ACC112 (cell line): ENCODE results near the gene SLC24A3.

Experiments used
- H2AFZ ChIP-seq: fragments of 200-600 bp; sonication (generic); one replicate; pipeline ENCODE4 v1.6.0; 2017; ENCODE audit warnings: antibody characterized with exemption, low read length; ENCODE audit not compliant: unreplicated experiment
- H3K27ac ChIP-seq: fragments of 200-600 bp; sonication (generic); 2 replicates; pipeline ENCODE4 v1.5.1; 2014; ENCODE audit warnings: low read depth, mild to moderate bottlenecking, antibody characterized with exemption, low read length, moderate library complexity
- H3K27me3 ChIP-seq: fragments of 200-600 bp; sonication (generic); 2 replicates; pipeline ENCODE4 v1.6.1; 2014; ENCODE audit warnings: mild to moderate bottlenecking, antibody characterized with exemption, low read length, moderate library complexity, mixed read lengths; ENCODE audit not compliant: insufficient read depth
- H3K36me3 ChIP-seq: fragments of 200-600 bp; sonication (generic); 2 replicates; pipeline ENCODE4 v1.6.1; 2016; ENCODE audit warnings: mild to moderate bottlenecking, antibody characterized with exemption, low read length, moderate library complexity, mixed read lengths; ENCODE audit not compliant: insufficient read depth
- H3K4me1 ChIP-seq: fragments of 200-600 bp; sonication (generic); one replicate; pipeline ENCODE4 v1.6.1; 2016; ENCODE audit warnings: low read length, mixed read lengths; ENCODE audit not compliant: insufficient read depth, unreplicated experiment, control insufficient read depth
- H3K4me3 ChIP-seq: fragments of 200-600 bp; sonication (generic); 2 replicates; pipeline ENCODE4 v1.5.1; 2014; ENCODE audit warnings: mild to moderate bottlenecking, low read depth, low read length
- H3K79me2 ChIP-seq: fragments of 200-600 bp; sonication (generic); one replicate; pipeline ENCODE4 v1.6.0; 2016; ENCODE audit warnings: low read length; ENCODE audit not compliant: control insufficient read depth, unreplicated experiment, insufficient read depth

The SLC24A3 gene

GRCh38 chr20:19658137-19658536 is 445.7 kb downstream of the SLC24A3 start:
- H3K4me1 ChIP-seq: no peaks in the 10 kb centered on the region
- H3K27ac ChIP-seq: no peak overlapping the region
- H3K79me2 ChIP-seq: no peaks in the 10 kb centered on the region
- no peaks in the 10 kb centered on the region for H3K36me3 ChIP-seq
- no peak overlapping the region for H2AFZ ChIP-seq
- H3K27me3 ChIP-seq: peaks cover 72% of the 10 kb centered on the region
- no peak overlapping the region for H3K4me3 ChIP-seq

- H2AFZ ChIP-seq: no peak overlapping the region
- no peaks in the 10 kb centered on the region for H3K79me2 ChIP-seq
- no peaks in the 10 kb centered on the region for H3K4me1 ChIP-seq
- H3K36me3 ChIP-seq: no peaks in the 10 kb centered on the region
- peaks cover 83% of the 10 kb centered on the region for H3K27me3 ChIP-seq
- no peak overlapping the region for H3K4me3 ChIP-seq
- no peak overlapping the region for H3K27ac ChIP-seq
Measured at GRCh38 chr20:19659448-19659847, 447.0 kb downstream of the SLC24A3 start.

- no peaks in the 10 kb centered on the region for H3K79me2 ChIP-seq
- no peaks in the 10 kb centered on the region for H3K36me3 ChIP-seq
- no peak overlapping the region for H3K4me3 ChIP-seq
- peaks cover 86% of the 10 kb centered on the region for H3K27me3 ChIP-seq
- no peak overlapping the region for H2AFZ ChIP-seq
- no peak overlapping the region for H3K27ac ChIP-seq
- H3K4me1 ChIP-seq: no peaks in the 10 kb centered on the region
Measured at GRCh38 chr20:19660808-19661378, 448.5 kb downstream of the SLC24A3 start.

- Histone ChIP-seq H3K4me3 (no peak overlapping the region), H3K27ac (no peak overlapping the region), H3K79me2 (no peaks in the 10 kb centered on the region), H3K27me3 (peaks cover 81% of the 10 kb centered on the region), H3K36me3 (no peaks in the 10 kb centered on the region), H2AFZ (no peak overlapping the region), H3K4me1 (no peaks in the 10 kb centered on the region)
Measured at GRCh38 chr20:19661717-19662636, 449.5 kb downstream of the SLC24A3 start.

- Histone ChIP-seq H3K27ac (no peak overlapping the region), H2AFZ (no peak overlapping the region), H3K4me3 (no peak overlapping the region), H3K79me2 (no peaks in the 10 kb centered on the region), H3K4me1 (no peaks in the 10 kb centered on the region), H3K36me3 (no peaks in the 10 kb centered on the region), H3K27me3 (peaks cover 81% of the 10 kb centered on the region)
Measured at GRCh38 chr20:19662637-19662995, 450.2 kb downstream of the SLC24A3 start.

- H3K4me3 ChIP-seq: no peak overlapping the region
- no peaks in the 10 kb centered on the region for H3K36me3 ChIP-seq
- no peak overlapping the region for H3K27ac ChIP-seq
- H3K4me1 ChIP-seq: no peaks in the 10 kb centered on the region
- H3K27me3 ChIP-seq: peaks cover 73% of the 10 kb centered on the region
- H2AFZ ChIP-seq: no peak overlapping the region
- H3K79me2 ChIP-seq: no peaks in the 10 kb centered on the region
Measured at GRCh38 chr20:19668418-19668817, 456.0 kb downstream of the SLC24A3 start.

GRCh38 chr20:19670829-19671228 is 458.4 kb downstream of the SLC24A3 start:
- Histone ChIP-seq H3K27me3 (peaks cover 69% of the 10 kb centered on the region), H3K4me1 (peaks cover 5% of the 10 kb centered on the region), H3K79me2 (no peaks in the 10 kb centered on the region), H3K4me3 (no peak overlapping the region), H3K36me3 (no peaks in the 10 kb centered on the region), H2AFZ (no peak overlapping the region), H3K27ac (no peak overlapping the region)

GRCh38 chr20:19671374-19671773 is 458.9 kb downstream of the SLC24A3 start:
- H3K27ac ChIP-seq: no peak overlapping the region
- H2AFZ ChIP-seq: no peak overlapping the region
- no peaks in the 10 kb centered on the region for H3K79me2 ChIP-seq
- peaks cover 5% of the 10 kb centered on the region for H3K4me1 ChIP-seq
- no peak overlapping the region for H3K4me3 ChIP-seq
- no peaks in the 10 kb centered on the region for H3K36me3 ChIP-seq
- H3K27me3 ChIP-seq: peaks cover 73% of the 10 kb centered on the region

- no peak overlapping the region for H3K4me3 ChIP-seq
- H3K79me2 ChIP-seq: no peaks in the 10 kb centered on the region
- H3K27me3 ChIP-seq: peaks cover 67% of the 10 kb centered on the region
- H3K36me3 ChIP-seq: no peaks in the 10 kb centered on the region
- H3K4me1 ChIP-seq: peaks cover 5% of the 10 kb centered on the region
- H3K27ac ChIP-seq: no peak overlapping the region
- no peak overlapping the region for H2AFZ ChIP-seq
Measured at GRCh38 chr20:19672498-19672897, 460.1 kb downstream of the SLC24A3 start.

GRCh38 chr20:19673575-19673974 is 461.1 kb downstream of the SLC24A3 start:
- Histone ChIP-seq H3K27me3 (peaks cover 57% of the 10 kb centered on the region), H3K79me2 (no peaks in the 10 kb centered on the region), H3K36me3 (no peaks in the 10 kb centered on the region), H2AFZ (no peak overlapping the region), H3K4me1 (peaks cover 5% of the 10 kb centered on the region), H3K27ac (no peak overlapping the region), H3K4me3 (no peak overlapping the region)

GRCh38 chr20:19676202-19676601 is 463.8 kb downstream of the SLC24A3 start:
- Histone ChIP-seq H3K27ac (no peak overlapping the region), H3K4me3 (no peak overlapping the region), H3K36me3 (no peaks in the 10 kb centered on the region), H3K79me2 (no peaks in the 10 kb centered on the region), H3K27me3 (peaks cover 50% of the 10 kb centered on the region), H3K4me1 (peaks cover 5% of the 10 kb centered on the region), H2AFZ (no peak overlapping the region)
